Colonic mucosa (tissue), 4 donors: ENCODE results near the gene SLC5A3. TPM values are rescaled to one million over a fixed set of nuclear protein-coding genes. Genes with fewer than 3 reads are reported as not detected.

Source experiments
- DNase-seq: peaks from one replicate; pipeline ENCODE4 v3.0.0-alpha.2; 2020
- H3K27ac ChIP-seq: fragments of 200-600 bp; one replicate; pipeline ENCODE4 v1.8.0; 2021
- H3K27me3 ChIP-seq: fragments of 200-600 bp; one replicate; pipeline ENCODE4 v1.8.0; 2021
- H3K36me3 ChIP-seq: fragments of 200-600 bp; one replicate; pipeline ENCODE4 v1.8.0; 2021
- H3K4me1 ChIP-seq: fragments of 200-600 bp; one replicate; pipeline ENCODE4 v1.8.0; 2021; ENCODE audit warnings: mild to moderate bottlenecking
- H3K4me3 ChIP-seq: fragments of 200-600 bp; one replicate; pipeline ENCODE4 v1.8.0; 2021
- H3K9ac ChIP-seq, 2 donors: one replicate each; pipeline ENCODE4 v1.7.0; 2013; ENCODE audit warnings: control low read depth in 2 of 2, low read depth in 2 of 2, low read length in 2 of 2
- H3K9me3 ChIP-seq: fragments of 200-600 bp; one replicate; pipeline ENCODE4 v1.8.0; 2021
- CTCF ChIP-seq: fragments of 200-600 bp; IDR thresholded peaks from one replicate; pipeline ENCODE4 v1.8.0; 2022; ENCODE audit warnings: antibody characterized with exemption, mild to moderate bottlenecking
- intact Hi-C: fragments of 100-400 bp; cut with DNase I; formaldehyde crosslinking; loops from one replicate; pipeline ENCODE4 v1.14.1; 2022
- total RNA-seq, 2 donors: library from RNA; stranded (reverse); fragmentation: NEBNext Ultra II Directional in 1 of 2; extraction: Animal tissue kit (Norgen Biotek cat#: 25700) in 1 of 2; gene quantifications; one replicate each; pipeline ENCODE4 v1.2.1, GENCODE V29; 2021
- donor health status: healthy.
- donor health status: DM: no; HTN: no; CAD: no.
- donor health status: DM: no; HTN: no; CAD: no.

The SLC5A3 gene
- total RNA-seq: 10 to 100 TPM; 20.1 to 28.6 TPM

GRCh38 chr21:34073032-34073748 lies at the start of gene SLC5A3, which contains the start of gene MRPS6:
Gene SLC5A3, plus strand, starts transcription at chr21:34073578. Its CDS starts 21,621 bp downstream, at chr21:34095199.
Gene MRPS6, plus strand, starts transcription at chr21:34073578. Its CDS starts 123 bp downstream, at chr21:34073701.
- TF ChIP-seq CTCF: no peak
- intact Hi-C loops: loop anchor here (10.0 kb wide), 1 partner anchor 128 kb away; no protein-coding TSS in a partner anchor
- Histone ChIP-seq H3K27me3 (no peaks in the 10 kb centered on the region), H3K9me3 (no peaks in the 10 kb centered on the region), H3K4me1 (no peaks in the 10 kb centered on the region), H3K27ac (peak within 1 kb of the TSS; percentile 80), H3K36me3 (no peaks in the 10 kb centered on the region), H3K4me3 (peak within 1 kb of the TSS; percentile 59), H3K9ac (peak within 1 kb of the TSS; percentile 92 to 94)
- peak; percentile 93 for DNase-seq

GRCh38 chr21:34023691-34024373 lies 49.5 kb upstream of the SLC5A3 start:
- Histone ChIP-seq H3K36me3 (no peaks in the 10 kb centered on the region), H3K27me3 (no peaks in the 10 kb centered on the region), H3K9me3 (no peaks in the 10 kb centered on the region), H3K4me1 (peaks cover 3% of the 10 kb centered on the region), H3K9ac (no peak overlapping the region), H3K4me3 (no peak overlapping the region), H3K27ac (no peak overlapping the region)
- no peak for TF ChIP-seq CTCF
- no peak for DNase-seq
- intact Hi-C loops: loop anchor here (2.0 kb wide), 1 partner anchor 29 kb away; no protein-coding TSS in a partner anchor

GRCh38 chr21:34024374-34024693 lies 49.0 kb upstream of the SLC5A3 start:
- H3K4me3 ChIP-seq: no peak overlapping the region
- H3K36me3 ChIP-seq: no peaks in the 10 kb centered on the region
- H3K4me1 ChIP-seq: peaks cover 3% of the 10 kb centered on the region
- no peak for DNase-seq
- H3K27ac ChIP-seq: no peak overlapping the region
- no peaks in the 10 kb centered on the region for H3K9me3 ChIP-seq
- intact Hi-C loops: no loop called here
- H3K27me3 ChIP-seq: no peaks in the 10 kb centered on the region
- no peak overlapping the region for H3K9ac ChIP-seq
- no peak for TF ChIP-seq CTCF

GRCh38 chr21:34027721-34028461 lies 45.5 kb upstream of the SLC5A3 start:
- intact Hi-C loops: no loop called here
- no peak overlapping the region for H3K27ac ChIP-seq
- no peak for TF ChIP-seq CTCF
- H3K4me1 ChIP-seq: peaks cover 3% of the 10 kb centered on the region
- H3K9ac ChIP-seq: no peak overlapping the region
- H3K36me3 ChIP-seq: no peaks in the 10 kb centered on the region
- no peak overlapping the region for H3K4me3 ChIP-seq
- DNase-seq: no peak
- H3K9me3 ChIP-seq: no peaks in the 10 kb centered on the region
- H3K27me3 ChIP-seq: no peaks in the 10 kb centered on the region

- Histone ChIP-seq H3K9ac (no peak overlapping the region), H3K36me3 (no peaks in the 10 kb centered on the region), H3K27me3 (no peaks in the 10 kb centered on the region), H3K4me1 (no peaks in the 10 kb centered on the region), H3K4me3 (no peak overlapping the region), H3K27ac (no peak overlapping the region), H3K9me3 (no peaks in the 10 kb centered on the region)
- TF ChIP-seq CTCF: no peak
- intact Hi-C loops: no loop called here
- DNase-seq: peak; percentile 38
Observed at GRCh38 chr21:34029743-34030528, 43.4 kb upstream of the SLC5A3 start.
